GM18505 (cell line): ENCODE data around the gene PRDM15.

Experiments
- ATAC-seq: cut with Tn5 transposase; IDR thresholded peaks from one replicate; pipeline ENCODE4 v1.9.1; 2021; ENCODE audit not compliant: unreplicated experiment
- POLR2A ChIP-seq: IDR thresholded peaks from 4 replicates; pipeline ENCODE4 v1.6.1; 2011; ENCODE audit warnings: borderline replicate concordance; ENCODE audit not compliant: insufficient read depth, insufficient read length; ENCODE audit errors: extremely low read depth

PRDM15 gene

DNA sequence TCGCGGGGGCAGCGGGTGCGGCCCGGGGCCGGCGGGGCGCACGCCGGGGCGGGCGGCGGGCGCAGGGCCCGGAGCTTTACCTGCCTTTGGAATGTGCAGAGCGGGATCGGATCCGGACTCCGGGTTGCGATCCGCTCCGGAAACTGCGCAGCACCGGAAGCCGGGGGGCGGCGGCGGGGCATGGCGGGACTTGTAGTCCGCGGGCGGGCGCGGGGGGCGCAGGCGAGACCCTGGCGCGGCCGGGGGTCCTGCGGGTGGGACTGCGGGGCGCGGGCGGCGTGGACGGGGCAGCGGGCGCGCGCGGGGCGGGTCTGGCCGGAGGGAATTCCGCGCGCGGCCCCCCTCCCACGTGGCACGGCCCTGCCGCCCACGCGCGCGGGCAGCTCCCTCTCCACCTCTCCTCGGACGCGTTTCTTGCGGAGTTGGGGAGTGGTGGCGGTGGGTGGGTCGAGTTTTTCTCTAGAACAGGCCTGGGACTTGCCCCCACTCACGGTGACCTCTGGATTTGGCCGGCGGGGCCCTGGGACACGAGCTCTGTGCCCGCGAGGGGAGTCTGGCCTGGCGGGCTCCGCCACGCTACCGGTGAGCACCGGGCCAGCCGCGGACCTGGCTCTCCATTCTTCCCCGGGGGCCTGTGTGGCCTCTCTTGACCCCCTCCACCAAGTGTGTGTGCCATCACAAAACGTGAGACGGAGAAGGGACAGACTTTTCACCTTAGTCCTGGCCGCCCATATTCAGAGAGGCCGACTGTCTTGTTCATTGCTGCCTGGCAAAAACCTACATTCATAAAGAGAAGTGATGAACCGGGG, at the start of gene PRDM15:
TSS of gene PRDM15 (minus strand) at position 155 of the 809 bp plus-strand sequence. CDS start 18,981 bp downstream, outside the sequence.
- peak; percentile 62 for TF ChIP-seq POLR2A
- peak; percentile 57 for ATAC-seq

DNA sequence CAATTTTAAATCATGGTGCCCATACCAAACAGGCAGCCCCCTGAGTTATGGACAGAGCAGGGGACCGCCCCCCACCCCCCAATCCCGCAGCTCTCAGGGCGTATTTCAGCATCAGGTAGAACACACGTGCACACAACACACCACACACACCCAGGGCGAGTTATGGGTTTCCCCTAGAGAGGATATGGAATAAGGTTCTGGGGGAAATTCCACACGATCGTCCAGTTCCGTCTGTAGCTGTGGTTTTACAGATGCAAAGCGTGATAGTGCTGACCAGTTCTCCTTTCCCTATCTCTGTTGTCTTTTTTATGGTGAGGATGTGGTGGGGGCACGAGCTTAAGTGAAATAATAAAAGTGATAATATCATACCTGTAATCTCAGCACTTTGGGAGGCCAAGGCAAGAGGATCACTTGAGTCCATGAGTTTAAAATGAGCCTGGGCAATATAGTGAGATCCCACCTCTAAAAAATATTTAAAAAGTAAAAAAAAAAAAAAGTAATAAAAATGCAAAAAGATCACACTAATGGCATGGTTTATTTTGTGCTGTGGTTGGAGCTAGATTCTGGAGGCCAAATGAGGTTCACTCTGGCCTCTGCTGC, 49.6 kb upstream of the PRDM15 start:
- no peak for TF ChIP-seq POLR2A
- peak; percentile 43 for ATAC-seq

DNA sequence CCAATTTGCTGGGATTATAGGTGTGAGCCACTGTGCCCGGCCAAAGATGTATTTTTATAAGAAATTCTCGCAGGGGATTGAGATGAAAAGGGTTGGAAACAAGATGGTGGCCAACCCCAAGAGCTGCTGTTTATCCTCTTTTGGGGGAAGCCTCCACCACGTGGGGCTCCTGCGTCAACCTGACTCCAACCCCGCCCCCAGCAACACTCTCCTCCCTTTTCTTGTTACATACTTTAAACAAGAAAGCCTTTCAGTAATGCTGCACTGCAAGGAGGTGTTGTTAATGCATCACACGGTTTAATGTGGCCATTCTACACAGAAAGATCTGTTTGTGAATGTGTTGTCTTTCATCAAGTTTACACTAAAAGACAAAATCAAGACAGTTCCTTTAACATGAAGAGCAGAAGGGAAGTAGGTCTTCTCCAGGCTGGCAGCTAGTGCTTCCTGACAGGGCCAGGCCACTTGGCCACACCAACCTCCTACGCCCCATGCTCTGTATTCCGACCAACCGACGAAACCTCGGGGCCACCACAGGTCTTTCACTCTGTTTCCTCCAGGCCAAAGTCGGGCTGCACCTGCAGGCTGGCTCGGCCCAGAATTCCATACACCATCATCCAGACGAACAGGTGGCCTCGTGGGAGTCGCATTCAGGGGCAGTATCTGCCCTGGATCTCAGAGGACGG, 48.7 kb upstream of the PRDM15 start:
- peak; percentile 50 for TF ChIP-seq POLR2A
- no peak for ATAC-seq

DNA sequence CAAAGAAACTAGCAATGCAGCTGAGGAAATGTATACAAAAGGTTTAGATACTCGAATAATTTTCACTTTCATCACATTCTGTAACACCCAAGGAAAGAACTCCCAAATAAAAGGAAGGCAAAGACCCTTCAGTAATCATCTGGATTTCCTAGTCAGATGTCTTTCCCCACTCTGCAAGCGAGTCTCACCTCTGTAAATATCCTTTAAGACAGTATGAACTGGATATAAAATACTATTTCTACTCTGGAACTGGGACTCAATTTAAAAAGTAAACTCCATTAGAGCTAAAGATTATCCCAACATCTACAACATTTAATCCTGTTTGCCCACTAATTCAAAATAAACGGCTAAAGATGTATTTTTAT, 47.6 kb upstream of the PRDM15 start:
- no peak for TF ChIP-seq POLR2A
- no peak for ATAC-seq

GRCh38 chr21:41926117-41926806, 47.1 kb upstream of the PRDM15 start:
- peak; percentile 29 for ATAC-seq
- TF ChIP-seq POLR2A = peak; percentile 32

- TF ChIP-seq POLR2A = no peak
- ATAC-seq = no peak
Measured at GRCh38 chr21:41925767-41926116, 46.6 kb upstream of the PRDM15 start.

GRCh38 chr21:41924368-41924754, 45.2 kb upstream of the PRDM15 start:
- no peak for TF ChIP-seq POLR2A
- ATAC-seq = no peak

GRCh38 chr21:41923631-41924367, 44.7 kb upstream of the PRDM15 start:
- no peak for ATAC-seq
- TF ChIP-seq POLR2A = no peak

DNA sequence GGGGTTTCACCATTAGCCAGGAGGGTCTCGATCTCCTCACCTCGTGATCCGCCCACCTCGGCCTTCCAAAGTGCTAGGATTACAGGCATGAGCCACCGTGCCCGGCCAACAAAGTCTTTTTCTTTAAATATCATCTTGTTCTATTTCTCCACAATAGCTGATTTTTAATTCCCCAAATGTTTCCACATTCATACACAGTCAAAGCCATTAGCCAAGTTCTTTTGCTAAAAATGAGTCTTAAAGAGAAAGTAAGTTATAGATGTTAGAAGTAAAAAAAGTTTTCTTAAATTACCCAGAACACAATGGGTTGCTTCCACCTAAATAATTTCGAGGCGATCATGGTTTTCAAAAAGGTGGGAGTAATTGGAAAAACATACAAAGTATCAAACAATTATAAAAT, 44.0 kb upstream of the PRDM15 start:
- no peak for ATAC-seq
- TF ChIP-seq POLR2A = no peak

DNA sequence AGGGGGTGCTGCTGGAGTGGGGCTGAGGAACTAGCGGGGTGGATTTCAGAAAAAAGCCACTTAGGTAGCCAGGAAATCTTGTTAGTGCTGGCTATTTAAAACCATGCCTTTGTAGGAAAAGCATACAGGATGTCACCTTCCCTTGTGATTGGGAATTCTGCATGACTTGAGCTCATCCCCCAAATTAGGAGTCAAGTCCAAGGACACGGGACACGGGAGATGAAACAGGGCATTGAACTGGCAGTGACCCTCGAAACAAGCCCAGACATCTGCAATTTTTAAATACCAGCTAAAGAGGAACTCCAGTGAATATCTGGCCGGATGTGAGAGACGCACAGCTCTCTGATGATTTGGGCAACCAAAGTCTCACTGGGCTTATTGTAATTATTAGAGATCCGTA, 41.9 kb upstream of the PRDM15 start:
- ATAC-seq = no peak
- no peak for TF ChIP-seq POLR2A

DNA sequence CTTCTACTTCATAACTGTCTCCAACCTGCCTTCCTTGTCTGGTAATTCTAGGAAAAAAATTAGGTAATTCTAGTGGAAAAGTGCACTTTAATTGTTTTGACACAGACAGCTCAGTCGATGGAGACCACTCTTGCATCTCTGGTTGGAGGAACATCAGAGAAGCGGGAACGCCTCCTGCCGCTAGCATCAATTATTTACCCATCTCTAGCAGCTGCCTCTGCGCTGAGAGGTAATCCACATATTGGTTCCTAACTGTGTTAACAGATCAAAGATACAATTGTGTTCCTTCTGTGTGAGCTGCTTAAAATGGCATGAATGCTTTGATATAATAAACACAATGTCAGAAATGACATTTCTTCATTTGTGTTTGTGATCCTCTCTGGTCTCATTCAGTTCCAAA, 41.3 kb upstream of the PRDM15 start:
- TF ChIP-seq POLR2A = no peak
- no peak for ATAC-seq

DNA sequence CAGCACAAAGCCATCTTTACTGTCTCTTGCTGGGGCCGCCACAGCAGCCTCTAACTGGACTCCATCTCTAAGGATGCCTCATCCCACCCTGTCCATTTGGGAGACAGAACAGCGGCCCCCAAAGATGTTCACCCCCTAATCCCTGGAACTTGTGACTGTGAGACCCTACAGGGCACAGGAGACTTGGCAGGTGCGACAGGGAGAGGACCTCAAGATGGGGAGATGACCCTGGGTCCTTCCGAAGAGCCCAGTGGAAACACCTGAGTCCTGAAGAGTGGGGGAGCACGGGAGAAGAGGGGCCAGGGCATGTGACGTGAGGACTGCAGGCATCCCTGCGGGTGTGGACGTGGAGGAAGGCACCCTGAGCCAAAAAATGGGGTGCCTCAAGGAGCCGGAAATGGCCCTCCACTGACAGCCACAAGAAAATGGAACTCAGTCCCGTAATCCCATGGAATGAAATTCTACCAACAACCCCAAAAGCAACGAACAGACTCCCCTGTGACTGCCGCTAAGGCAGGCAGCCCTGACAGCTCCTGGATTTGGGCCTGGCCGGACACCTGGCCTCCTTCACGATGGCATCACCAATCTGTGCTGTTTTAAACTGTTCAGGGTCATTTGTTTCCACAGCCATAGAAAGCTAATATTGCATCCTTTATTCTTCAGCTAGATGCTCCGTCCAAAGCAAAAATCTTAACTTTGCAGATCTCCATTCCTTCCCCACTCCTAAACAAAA, 40.7 kb upstream of the PRDM15 start:
- ATAC-seq = no peak
- TF ChIP-seq POLR2A = no peak

- ATAC-seq = no peak
- no peak for TF ChIP-seq POLR2A
Measured at GRCh38 chr21:41918561-41919358, 39.6 kb upstream of the PRDM15 start.
